Vagina (tissue), 2 donors: ENCODE data around the gene ADD3.

Source experiments
- POLR2A ChIP-seq, 2 donors: fragments of 450-650 bp; IDR thresholded peaks; one replicate each; pipeline ENCODE4 v1.6.1; 2017; ENCODE audit warnings: antibody characterized with exemption in 2 of 2, mild to moderate bottlenecking in 2 of 2, moderate library complexity in 2 of 2
- TF ChIP-seq, protein P1 (sequence below), 3 experiments: fragments of 450-650 bp in 2 of 3; fragments of 200-600 bp in 1 of 3; sonication (generic) in 1 of 3; IDR thresholded peaks; one replicate each; pipeline ENCODE4 v1.5.1; 2017 to 2019; ENCODE audit warnings: antibody characterized with exemption in 3 of 3, mild to moderate bottlenecking in 2 of 3, moderate library complexity in 2 of 3

DNA sequence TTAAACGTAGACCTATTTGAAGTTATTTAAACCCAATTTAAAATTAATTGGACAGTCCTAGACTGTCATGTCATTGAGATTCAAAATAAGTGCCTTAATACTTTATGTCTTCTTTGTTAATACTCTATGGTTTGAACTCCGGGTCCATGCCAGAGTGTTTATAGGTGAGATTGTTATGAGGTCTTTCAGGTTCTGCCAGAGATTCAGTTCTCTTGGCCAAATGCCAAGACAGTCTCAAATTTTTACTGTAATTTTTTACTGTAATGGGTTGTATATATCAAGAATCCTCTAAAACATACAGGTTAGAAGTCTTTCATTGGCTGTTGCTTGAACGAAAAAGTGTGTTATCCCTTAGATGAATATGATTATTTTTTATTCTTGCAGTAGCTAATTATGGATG, 3.9 kb downstream of the ADD3 start:
- TF ChIP-seq, protein P1, sequence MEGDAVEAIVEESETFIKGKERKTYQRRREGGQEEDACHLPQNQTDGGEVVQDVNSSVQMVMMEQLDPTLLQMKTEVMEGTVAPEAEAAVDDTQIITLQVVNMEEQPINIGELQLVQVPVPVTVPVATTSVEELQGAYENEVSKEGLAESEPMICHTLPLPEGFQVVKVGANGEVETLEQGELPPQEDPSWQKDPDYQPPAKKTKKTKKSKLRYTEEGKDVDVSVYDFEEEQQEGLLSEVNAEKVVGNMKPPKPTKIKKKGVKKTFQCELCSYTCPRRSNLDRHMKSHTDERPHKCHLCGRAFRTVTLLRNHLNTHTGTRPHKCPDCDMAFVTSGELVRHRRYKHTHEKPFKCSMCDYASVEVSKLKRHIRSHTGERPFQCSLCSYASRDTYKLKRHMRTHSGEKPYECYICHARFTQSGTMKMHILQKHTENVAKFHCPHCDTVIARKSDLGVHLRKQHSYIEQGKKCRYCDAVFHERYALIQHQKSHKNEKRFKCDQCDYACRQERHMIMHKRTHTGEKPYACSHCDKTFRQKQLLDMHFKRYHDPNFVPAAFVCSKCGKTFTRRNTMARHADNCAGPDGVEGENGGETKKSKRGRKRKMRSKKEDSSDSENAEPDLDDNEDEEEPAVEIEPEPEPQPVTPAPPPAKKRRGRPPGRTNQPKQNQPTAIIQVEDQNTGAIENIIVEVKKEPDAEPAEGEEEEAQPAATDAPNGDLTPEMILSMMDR (IDR thresholded peaks at IDR 0.05): no peak
- no peak for TF ChIP-seq POLR2A (IDR thresholded peaks at IDR 0.05)
